ENCODE results near the gene ZC3H18. TPM values are rescaled to one million over a fixed set of nuclear protein-coding genes. Genes with fewer than 3 reads are reported as not detected.

The ZC3H18 gene
- total RNA-seq, 1 donor, result 13.3 TPM

GRCh38 chr16:88578446-88579313 is 8.5 kb downstream of the ZC3H18 start:
- no peak for TF ChIP-seq CTCF (IDR thresholded peaks at IDR 0.05; ENCODE audit: insufficient read depth, low read length)
- H3K4me3 ChIP-seq (ENCODE audit: low read depth, low read length), result no peak overlapping the region
- DNase-seq (ENCODE audit: low read depth), result no peak

GRCh38 chr16:88580371-88580770 is 10.2 kb downstream of the ZC3H18 start:
- no peak for TF ChIP-seq CTCF (IDR thresholded peaks at IDR 0.05; ENCODE audit: insufficient read depth, low read length)
- H3K4me3 ChIP-seq (ENCODE audit: low read depth, low read length), result no peak overlapping the region
- no peak for DNase-seq (ENCODE audit: low read depth)

DNA sequence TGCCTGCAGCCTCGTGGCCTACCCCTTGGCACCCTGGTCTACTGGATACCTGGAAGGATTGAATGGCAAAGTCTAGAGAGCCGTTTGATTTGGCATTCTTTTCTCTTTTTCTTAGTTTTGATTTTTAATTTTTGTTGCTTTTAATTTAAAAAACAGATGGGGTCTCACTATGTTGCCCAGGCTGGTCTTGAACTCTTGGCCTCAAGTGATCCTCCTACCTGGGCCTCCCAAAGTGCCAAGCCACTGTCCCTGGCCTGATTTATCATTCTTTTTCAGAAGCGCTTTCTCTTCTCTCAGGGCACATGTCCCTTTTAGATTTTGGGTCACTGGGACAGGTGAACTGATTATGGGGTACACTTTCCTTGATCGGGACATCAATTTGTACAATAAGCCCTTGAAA is 10.8 kb downstream of the ZC3H18 start:
- no peak overlapping the region for H3K4me3 ChIP-seq (ENCODE audit: low read depth, low read length)

DNA sequence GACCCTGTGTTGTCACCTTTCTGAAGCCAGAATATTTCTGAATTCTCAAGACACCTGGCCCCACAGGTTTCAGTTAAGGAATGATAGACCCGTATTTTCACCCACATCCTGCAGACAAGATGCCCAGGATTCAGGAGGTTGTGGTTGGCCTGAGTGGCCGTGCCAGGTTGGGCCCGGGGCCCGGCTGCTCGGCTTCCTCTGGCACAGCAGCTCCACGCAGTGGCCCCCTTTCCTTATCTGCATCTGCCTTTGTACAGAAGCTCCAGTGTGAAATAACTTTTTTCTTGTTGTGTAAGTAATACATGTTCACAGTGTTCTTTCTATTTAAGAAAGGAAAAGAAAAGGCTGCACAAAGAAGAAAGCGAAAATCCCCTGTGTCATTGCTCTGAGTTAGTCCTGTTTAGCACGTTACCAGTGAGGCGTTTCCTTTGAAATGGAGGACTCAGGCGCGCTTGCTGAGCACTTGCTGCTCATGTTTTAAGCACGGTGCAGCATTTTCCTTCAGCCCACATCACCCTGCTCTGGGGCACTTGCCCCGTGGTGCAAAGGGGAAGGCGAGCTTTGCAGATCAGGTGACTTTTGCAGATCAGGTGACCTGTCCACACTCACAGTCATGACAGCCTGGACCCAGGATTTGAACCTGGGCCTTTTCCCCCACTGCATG is 12.8 kb downstream of the ZC3H18 start:
- TF ChIP-seq CTCF (IDR thresholded peaks at IDR 0.05; ENCODE audit: insufficient read depth, low read length), result no peak
- DNase-seq (ENCODE audit: low read depth), result no peak
- H3K4me3 ChIP-seq (ENCODE audit: low read depth, low read length), result no peak overlapping the region

More for the DNA sequence above, 10.8 kb downstream of the ZC3H18 start:
- no peak for DNase-seq (ENCODE audit: low read depth)
- TF ChIP-seq CTCF (IDR thresholded peaks at IDR 0.05; ENCODE audit: insufficient read depth, low read length), result no peak

DNA sequence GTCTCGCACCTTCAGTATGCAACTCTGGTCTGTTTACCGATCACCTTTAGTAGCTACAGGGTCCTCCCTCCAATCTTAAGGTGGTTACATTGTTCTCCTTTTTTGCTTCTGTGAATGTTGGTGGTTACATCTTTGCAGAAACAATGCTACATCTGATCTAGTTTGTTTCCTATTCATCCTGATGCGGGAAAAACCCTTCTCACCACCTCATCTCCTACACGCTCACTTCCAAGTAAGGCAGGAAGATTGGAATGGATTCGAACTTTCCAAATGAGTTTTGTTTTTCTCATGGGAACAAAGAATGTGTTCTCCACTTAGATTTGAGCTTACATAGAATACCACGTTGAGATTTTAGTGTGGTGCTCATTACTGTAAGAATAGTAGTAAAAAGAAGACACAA is 14.5 kb downstream of the ZC3H18 start:
- no peak overlapping the region for H3K4me3 ChIP-seq (ENCODE audit: low read depth, low read length)
- no peak for DNase-seq (ENCODE audit: low read depth)
- TF ChIP-seq CTCF (IDR thresholded peaks at IDR 0.05; ENCODE audit: insufficient read depth, low read length), result no peak

DNA sequence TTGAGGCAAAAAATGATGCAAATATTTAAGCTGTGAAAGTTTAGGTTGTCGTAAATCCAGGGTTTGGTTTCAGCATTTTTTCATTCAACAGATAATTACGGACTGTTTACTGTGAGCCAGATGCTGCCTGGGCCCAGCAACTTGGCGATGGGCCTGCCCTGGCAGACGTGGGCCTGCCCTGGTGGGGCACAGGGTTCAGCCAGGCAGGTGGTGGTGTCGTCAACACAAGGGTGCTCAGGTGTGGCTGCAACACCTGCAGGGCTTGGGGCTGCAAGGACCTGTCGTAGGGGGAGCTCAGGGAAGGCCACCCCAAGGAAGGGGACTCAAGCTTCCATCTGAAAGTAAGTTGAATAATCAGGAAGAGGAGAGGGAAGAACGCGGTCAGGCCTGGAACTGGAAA is 15.1 kb downstream of the ZC3H18 start:
- no peak for DNase-seq (ENCODE audit: low read depth)
- TF ChIP-seq CTCF (IDR thresholded peaks at IDR 0.05; ENCODE audit: insufficient read depth, low read length), result no peak
- H3K4me3 ChIP-seq (ENCODE audit: low read depth, low read length), result no peak overlapping the region
